Measurements from ENCODE around the gene BCLAF1. TPM values are rescaled to one million over a fixed set of nuclear protein-coding genes. Genes with fewer than 3 reads are reported as not detected.

Gene BCLAF1
- total and polyA plus RNA-seq, 9 of the 15 experiments (the other 6 are each of a cell fraction or from before 2014, with no cell fraction given) = 65.4 to 286 (median 165) TPM

GRCh38 chr6:136326038-136326553, 36.5 kb upstream of the BCLAF1 start:
- H3K27ac ChIP-seq (ENCODE audit: extremely low read depth, low read depth, low read length) = no peak overlapping the region
- H3K9me1 ChIP-seq (ENCODE audit: control insufficient read depth, insufficient read depth, low read length) = no peaks in the 10 kb centered on the region
- H3K4me3 ChIP-seq = no peak overlapping the region
- peak in 1 of 4 experiments; percentile 44 for DNase-seq (ENCODE audit: extremely low read depth in 1 of 4, low spot score in 3 of 4)
- no peaks in the 10 kb centered on the region for H3K4me1 ChIP-seq (replicated peaks in 1 of 2; ENCODE audit: control insufficient read depth in 2 of 2, insufficient read depth in 2 of 2, low read length in 2 of 2)
- H2AFZ ChIP-seq (ENCODE audit: low read depth, low read length) = no peak overlapping the region
- H3K27me3 ChIP-seq (ENCODE audit: control insufficient read depth in 2 of 2, insufficient read depth in 2 of 2, low read length in 2 of 2) = peaks cover 10 to 14% of the 10 kb centered on the region in 2 experiments
- no peaks in the 10 kb centered on the region for H4K20me1 ChIP-seq (replicated peaks; ENCODE audit: control insufficient read depth, insufficient read depth, low read length)
- ATAC-seq = no peak; the same call in 2 of the 3 replicates
- no peak overlapping the region for H3K4me2 ChIP-seq (ENCODE audit: insufficient read depth, low read length)
- H3K79me2 ChIP-seq (ENCODE audit: control insufficient read depth, insufficient read depth, low read length) = no peaks in the 10 kb centered on the region
- CTCF ChIA-PET (ENCODE audit: low intra/inter-chr PET ratio) = no interaction called here
- 7% methylated on average over 8 of the region's 8 CpGs for WGBS (ENCODE audit: insufficient coverage, low coverage, missing lambda C conversion rate)
- POLR2A ChIA-PET = interaction anchor here (0.5 to 1.9 kb wide), 3 partner anchors 8 to 1896 kb away, joined by 3 to 6 read pairs (median 3); no protein-coding TSS in a partner anchor
- intact Hi-C loops (cut with micrococcal nuclease) = no loop called here
- no peaks in the 10 kb centered on the region for H3K9me3 ChIP-seq (replicated peaks; ENCODE audit: control insufficient read depth, insufficient read depth, low read depth, low read length)
- in situ Hi-C loops (cut with MboI) = loop anchor here (25.0 kb wide), 1 partner anchor 211 kb away; no protein-coding TSS in a partner anchor
- H3K36me3 ChIP-seq (ENCODE audit: control insufficient read depth, insufficient read depth, low read length) = no peaks in the 10 kb centered on the region
- H3K9ac ChIP-seq (ENCODE audit: insufficient read depth in 1 of 2, low read depth in 2 of 2, low read length in 2 of 2) = no peak overlapping the region
- no peak for FAIRE-seq
- BruUV-seq (replicated peaks) = no TSS peak
- TF ChIP-seq HIVEP1 (CRISPR knock-in tag; IDR thresholded peaks at IDR 0.05) = no peak
- no peak for TF ChIP-seq ZNF239 (CRISPR knock-in tag; IDR thresholded peaks at IDR 0.05)
- TF ChIP-seq CEBPB (tag; IDR thresholded peaks at IDR 0.05) = peak; percentile 15; the same call in 1 of the 2 replicates
- TF ChIP-seq, protein P1, sequence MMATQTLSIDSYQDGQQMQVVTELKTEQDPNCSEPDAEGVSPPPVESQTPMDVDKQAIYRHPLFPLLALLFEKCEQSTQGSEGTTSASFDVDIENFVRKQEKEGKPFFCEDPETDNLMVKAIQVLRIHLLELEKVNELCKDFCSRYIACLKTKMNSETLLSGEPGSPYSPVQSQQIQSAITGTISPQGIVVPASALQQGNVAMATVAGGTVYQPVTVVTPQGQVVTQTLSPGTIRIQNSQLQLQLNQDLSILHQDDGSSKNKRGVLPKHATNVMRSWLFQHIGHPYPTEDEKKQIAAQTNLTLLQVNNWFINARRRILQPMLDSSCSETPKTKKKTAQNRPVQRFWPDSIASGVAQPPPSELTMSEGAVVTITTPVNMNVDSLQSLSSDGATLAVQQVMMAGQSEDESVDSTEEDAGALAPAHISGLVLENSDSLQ (IDR thresholded peaks at IDR 0.05) = peak; percentile 50; the same call in 1 of the 2 replicates
- peak; percentile 48; the same call in 1 of the 2 replicates for TF ChIP-seq CREB1 (IDR thresholded peaks at IDR 0.05)
- peak; percentile 66 for TF ChIP-seq CREB1 (CRISPR knock-in tag; IDR thresholded peaks at IDR 0.05)
- TF ChIP-seq JUND (IDR thresholded peaks at IDR 0.05; ENCODE audit: borderline replicate concordance, low read depth, low read length) = peak; percentile 96
- TF ChIP-seq JUND (tag; IDR thresholded peaks at IDR 0.05; ENCODE audit: borderline replicate concordance, low read depth, low read length) = peak; percentile 97
- TF ChIP-seq CEBPG (CRISPR knock-in tag; IDR thresholded peaks at IDR 0.05) = no peak
- TF ChIP-seq CEBPG (tag; conservative IDR thresholded peaks at IDR 0.05 in 1 of 2, IDR thresholded peaks at IDR 0.05 in 1 of 2) = peak; percentile 20 to 59; a peak in 2 of 4 replicates
- peak; percentile 98 for TF ChIP-seq ATF7 (IDR thresholded peaks at IDR 0.05)
- no peak for TF ChIP-seq STAT5B (CRISPR knock-in tag; IDR thresholded peaks at IDR 0.05)
- 0 out of 2 replicates have a peak, but pooled peaks have one; percentile 30 for TF ChIP-seq SMAD3 (CRISPR knock-in tag; conservative IDR thresholded peaks at IDR 0.05)
- TF ChIP-seq JUNB (CRISPR knock-in tag; conservative IDR thresholded peaks at IDR 0.05) = peak; percentile 98
- TF ChIP-seq FOXJ2 (tag; IDR thresholded peaks at IDR 0.05) = peak; percentile 91
- TF ChIP-seq SMAD4 (CRISPR knock-in tag; conservative IDR thresholded peaks at IDR 0.05) = 0 out of 2 replicates have a peak, but pooled peaks have one; percentile 14
- peak; percentile 56 for TF ChIP-seq ATF1 (CRISPR knock-in tag; IDR thresholded peaks at IDR 0.05)
- peak; percentile 97 for TF ChIP-seq ATF1 (tag; IDR thresholded peaks at IDR 0.05)
- peak; percentile 68 for TF ChIP-seq ZBTB12 (CRISPR knock-in tag; IDR thresholded peaks at IDR 0.05)
- peak; percentile 86 for TF ChIP-seq CREM (IDR thresholded peaks at IDR 0.05; ENCODE audit: low read depth)
- peak; percentile 97 for TF ChIP-seq JUN (IDR thresholded peaks at IDR 0.05; ENCODE audit: borderline replicate concordance, low read depth, low read length)
- TF ChIP-seq JUN (CRISPR knock-in tag; IDR thresholded peaks at IDR 0.05; ENCODE audit: borderline replicate concordance) = no peak
